ENCODE measurements around the gene FOXP4.
"Not testable (repeated sequence)": the region's sequence is repeated elsewhere in the genome, so short reads cannot be mapped to it uniquely, and the experiment has no call there.

FOXP4 gene

GRCh38 chr6:41602422-41602743 is 56.2 kb downstream of the FOXP4 start:
- DNase-seq = no peak

DNA sequence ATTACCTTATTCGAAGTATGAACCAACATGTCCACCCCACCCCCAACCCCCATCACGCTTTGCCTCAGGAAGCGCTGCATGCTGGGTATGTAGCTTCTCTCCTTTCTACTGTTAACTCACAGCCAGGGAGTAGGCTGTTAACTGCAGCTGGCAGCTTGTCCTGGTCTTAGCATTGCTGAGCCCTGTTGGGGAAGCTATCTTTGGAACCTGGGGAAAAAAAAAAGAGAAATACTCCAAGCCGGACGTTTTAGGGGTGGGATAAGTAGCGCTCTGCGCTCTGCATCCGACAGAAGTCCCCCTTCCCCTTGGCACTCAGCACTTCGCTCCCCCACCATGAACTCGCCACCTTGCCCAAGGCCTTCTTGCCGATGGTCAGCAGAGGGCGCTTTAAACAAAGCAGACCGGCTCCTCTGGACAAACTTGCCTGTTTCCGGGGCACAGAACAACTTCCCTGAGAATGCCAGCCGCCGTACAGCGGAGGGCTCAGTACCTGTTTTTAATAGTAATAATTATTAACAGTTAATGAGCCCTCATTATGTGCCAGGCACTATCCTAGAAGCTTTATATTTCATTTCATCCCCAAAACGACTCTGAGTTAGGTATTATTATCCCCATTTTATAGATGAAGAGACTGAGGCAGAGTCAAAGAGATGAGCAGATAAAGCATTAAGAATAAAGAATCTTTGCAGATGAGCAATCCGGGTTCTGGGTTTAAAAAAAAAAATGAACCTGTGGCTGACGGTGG is 56.9 kb downstream of the FOXP4 start:
- peak; percentile 82 for DNase-seq

- DNase-seq = no peak
Observed at GRCh38 chr6:41604006-41604405, 57.8 kb downstream of the FOXP4 start.

DNA sequence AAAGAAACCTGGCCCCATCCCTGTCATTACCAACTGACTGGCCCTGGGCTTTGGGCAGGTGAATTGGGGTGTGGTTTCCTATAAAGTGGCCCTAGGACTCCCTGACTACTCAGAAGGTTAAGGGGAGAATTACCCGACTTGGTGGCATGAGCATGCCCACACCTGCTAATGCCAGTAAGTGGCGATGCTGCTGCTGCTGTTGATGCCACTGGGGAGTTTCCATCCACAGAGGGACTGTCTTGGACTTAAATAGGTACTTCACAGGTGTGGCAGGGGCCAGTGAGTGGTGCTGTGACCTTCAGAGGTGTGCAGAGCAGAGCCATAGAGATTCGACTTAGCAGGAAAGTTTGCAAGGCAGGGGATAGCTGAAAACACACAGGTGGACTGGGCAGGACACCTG is 59.5 kb downstream of the FOXP4 start:
- DNase-seq = no peak

DNA sequence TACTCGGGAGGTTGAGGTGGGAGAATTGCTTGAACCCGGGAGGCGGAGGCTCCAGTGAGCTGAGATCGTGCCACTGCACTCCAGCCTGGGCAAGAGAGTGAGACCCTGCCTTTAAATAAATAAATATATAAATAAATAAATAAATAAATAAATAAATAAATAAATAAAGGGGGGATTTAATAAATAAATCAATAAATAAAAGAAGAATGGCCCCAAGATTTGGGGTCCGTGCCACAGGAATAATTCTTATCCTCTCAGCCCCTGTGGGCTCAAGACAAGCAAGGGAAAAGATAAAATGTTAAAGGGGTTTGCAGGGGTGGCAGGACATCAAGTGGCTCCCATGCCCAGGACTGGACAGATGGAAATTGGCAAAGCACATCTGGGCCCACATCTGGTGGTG is 60.9 kb downstream of the FOXP4 start:
- DNase-seq = no peak

DNA sequence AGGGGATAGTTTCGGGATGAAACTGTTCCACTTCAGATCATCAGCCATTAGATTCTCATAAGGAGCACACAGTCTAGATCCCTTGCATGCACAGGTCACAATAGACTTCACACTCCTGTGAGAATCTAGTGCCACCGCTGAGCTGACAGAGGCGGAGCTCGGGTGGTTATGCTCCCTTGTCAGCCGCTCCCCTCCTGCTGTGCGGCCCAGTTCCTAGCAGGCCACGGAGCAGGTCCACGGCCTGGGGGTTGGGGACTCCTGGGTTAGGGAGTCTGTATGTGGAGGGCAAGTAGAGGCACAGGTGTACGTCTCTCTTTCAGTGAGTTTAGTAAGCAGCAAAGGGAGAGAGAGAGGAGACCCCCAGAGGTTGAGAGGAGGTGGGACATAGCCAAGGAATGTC is 61.6 kb downstream of the FOXP4 start:
- DNase-seq = no peak

DNA sequence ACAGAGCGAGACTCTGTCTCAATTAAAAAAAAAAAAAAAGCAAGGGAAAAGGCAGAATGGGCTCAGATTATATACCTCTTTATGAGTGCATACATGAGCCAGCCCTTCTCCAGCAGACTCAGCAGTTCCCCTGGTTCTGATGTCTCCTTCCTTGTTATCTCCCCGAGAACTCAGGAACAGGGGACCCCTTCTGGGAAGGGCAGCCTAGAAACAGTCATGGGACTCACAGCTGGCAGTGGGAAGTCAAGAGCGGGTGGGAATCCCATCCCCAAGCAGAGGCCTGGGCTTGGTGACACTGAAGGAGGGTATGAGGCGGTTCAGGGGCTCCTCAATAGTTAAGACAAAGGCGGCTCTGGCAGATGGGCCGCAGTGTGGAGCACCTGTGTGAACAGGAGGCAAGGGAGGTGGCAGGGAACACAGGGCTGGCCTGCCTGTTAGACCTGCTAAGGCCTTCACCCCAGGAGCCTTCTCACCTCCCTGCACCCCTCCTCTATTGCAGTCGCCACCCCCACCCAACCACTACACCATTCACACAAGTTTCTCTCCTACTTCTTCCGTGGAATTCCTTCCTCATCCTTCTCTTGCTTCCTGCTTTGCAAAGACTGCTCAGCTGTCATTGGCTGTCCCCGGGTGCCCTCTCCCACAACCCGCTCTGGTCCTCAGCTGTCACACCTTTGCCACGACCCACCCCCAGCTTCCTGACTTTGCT is 62.4 kb downstream of the FOXP4 start:
- DNase-seq = no peak

DNA sequence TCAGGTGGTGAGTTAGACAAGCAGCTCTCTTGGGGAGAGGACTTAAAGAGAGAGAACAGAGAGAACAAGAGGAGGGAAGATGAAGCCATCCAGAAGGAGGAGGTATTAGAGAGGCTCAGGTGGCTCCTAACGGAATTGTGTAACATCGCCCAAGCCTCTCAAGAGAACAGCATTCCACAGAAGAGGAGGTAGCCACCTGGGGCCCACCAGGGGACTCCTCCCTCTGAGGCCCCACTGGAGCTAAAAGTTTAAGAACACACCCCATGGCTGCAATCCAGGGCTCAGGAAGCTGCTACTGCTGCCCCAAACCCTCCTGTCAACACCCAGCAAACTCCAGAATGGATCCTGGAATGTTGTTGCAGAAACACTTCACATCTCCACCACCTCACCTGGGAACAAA is 68.5 kb downstream of the FOXP4 start:
- no peak for DNase-seq

GRCh38 chr6:41615311-41615710 is 69.1 kb downstream of the FOXP4 start:
- no peak for DNase-seq

DNA sequence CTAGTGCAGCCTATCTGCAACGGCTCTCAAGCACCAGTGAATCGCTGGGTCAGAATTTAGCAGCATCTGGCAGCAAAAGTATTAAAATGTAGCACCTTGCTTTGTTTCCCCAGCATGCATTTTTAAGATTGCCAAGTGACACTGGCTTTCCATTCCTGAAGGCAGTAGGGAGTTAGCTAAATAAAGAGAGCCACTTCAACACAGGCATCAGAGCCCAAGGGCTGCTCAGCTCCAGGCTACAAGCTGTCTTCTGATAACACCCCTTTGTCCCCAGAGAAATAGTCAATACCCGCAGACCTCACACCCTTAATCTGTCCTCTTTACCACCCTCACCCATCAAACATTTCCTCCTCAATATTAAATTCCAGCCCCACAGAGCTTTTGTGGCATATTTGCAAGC is 72.4 kb downstream of the FOXP4 start:
- DNase-seq = no peak

DNA sequence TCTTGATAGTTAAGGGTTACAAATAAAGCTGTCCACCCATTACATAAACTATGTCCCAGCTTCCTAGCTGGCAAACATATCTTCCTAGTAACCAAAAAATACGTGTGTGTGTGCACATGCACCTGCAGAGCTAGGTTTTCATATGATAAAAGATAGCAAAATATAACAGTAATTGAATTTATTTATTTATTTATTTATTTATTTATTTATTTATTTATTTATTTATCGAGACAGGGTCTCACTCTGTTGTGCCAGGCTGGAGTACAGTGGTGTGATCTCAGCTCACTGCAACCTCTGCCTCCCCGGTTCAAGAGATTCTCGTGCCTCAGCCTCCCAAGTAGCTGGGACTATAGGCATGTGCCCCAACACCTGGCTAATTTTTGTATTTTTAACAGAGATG is 73.0 kb downstream of the FOXP4 start:
- DNase-seq = not testable (repeated sequence)

DNA sequence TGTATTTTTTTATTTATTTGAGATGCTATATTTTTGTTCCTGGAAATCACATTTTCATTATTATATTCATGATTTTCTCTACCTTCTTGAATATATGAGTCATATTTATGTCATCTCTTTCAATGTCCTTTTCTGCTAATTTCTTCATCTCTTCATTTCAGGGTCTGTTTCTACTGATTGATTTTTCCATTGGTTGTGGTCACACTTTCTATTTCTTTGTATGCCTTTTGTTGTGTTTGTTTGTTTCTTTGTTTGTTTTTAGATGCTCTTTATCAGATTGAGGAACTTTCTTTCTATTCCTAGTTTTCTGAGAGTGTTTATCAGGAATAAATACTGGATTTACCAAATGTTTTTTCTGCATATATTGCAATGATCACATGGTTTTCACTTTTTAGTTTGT is 75.2 kb downstream of the FOXP4 start:
- DNase-seq = no peak

GRCh38 chr6:41621802-41622201 is 75.6 kb downstream of the FOXP4 start:
- DNase-seq = no peak

GRCh38 chr6:41622206-41622988 is 76.2 kb downstream of the FOXP4 start:
- no peak for DNase-seq

DNA sequence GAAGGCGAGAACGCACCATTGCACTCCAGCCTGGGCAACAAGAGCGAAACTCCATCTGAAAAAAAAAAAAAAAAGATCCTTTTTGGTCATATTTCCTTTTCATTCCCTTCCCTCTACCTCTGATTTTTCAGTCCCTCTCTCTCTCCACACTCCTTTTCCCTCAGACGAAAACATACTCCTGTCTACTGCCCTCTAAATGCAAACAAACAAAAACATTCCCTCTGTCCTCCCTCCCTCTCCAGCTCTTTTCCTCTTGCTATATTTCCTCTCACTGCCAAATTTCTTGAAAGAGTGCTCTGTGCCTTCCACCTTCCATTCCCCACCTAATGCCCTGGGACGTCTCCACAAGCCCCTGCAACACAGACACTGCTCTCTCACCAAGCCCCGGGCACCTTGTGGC is 77.1 kb downstream of the FOXP4 start:
- no peak for DNase-seq

DNA sequence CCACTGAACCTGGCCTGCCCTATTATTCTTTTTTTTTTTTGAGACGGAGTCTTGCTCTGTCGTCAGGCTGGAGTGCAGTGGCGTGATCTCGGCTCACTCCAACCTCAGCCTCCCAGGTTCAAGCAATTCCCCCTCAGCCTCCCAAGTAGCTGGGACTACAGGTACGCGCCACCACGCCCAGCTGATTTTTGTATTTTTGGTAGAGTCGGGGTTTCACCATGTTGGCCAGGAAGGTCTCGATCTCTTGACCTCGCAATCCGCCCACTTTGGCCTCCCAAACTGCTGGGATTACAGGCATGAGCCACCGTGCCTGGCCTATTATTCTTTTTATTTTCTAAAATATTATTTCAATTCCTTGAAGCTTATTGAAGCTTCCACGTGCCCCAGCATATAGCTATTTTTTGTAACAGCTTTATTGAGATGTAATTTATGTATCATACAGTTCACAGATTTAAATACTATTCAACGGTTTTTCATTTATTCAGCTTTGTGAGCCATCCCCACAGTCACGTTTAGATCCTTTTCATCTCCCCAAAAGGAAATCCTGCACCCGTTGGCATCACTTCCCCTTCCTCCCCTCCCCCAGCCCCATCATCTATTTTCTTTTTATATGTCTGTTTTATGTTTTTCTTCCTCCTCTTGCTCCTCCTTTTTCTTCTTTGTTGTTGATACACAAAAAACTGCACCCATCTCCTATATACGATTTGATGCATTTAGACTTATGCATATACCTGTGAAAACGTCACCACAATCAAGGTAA is 78.6 kb downstream of the FOXP4 start:
- no peak for DNase-seq

DNA sequence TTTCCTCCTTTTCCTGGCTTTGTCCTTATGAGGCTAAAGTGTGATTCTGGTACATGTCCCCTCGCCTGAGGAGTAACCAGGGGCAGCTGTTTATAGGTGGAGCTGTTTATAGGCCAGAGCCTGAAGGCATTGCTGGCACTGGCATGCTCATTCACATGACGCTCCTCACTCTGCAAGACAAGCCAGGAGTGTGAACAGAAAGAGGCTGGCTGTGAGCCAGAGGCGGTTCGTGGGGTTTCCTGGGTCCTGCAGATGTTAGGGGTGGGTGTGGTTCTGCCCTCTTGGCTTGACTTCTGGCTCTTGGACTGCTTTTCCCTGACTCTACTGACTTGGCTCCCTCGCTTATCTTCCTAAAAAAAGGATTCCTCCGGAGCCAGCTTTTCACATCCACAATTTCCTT is 79.3 kb downstream of the FOXP4 start:
- DNase-seq = no peak

GRCh38 chr6:41626022-41626421 is 79.8 kb downstream of the FOXP4 start:
- DNase-seq = no peak

DNA sequence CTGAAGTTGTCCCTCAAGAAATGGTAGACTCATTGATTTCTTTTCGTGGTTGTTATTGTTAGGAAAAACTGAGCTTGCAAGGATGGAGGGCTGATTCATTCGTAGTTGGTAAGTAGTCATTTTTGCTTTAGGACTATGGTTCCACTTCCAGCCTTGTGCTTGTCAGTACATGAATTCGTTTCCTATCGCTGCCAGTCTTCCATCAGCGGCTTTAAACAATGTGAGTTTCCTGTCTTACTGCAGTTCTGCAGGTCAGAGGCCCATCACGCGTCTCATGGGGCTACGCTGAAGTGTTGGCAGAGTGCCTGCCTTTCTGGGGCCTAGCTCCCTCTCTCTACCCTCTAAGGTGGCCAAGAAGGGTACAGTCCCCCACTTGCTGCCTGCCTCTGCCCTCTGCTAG is 80.7 kb downstream of the FOXP4 start:
- no peak for DNase-seq

GRCh38 chr6:41629128-41629527 is 82.9 kb downstream of the FOXP4 start:
- no peak for DNase-seq

GRCh38 chr6:41630069-41630468 is 83.9 kb downstream of the FOXP4 start:
- no peak for DNase-seq

DNA sequence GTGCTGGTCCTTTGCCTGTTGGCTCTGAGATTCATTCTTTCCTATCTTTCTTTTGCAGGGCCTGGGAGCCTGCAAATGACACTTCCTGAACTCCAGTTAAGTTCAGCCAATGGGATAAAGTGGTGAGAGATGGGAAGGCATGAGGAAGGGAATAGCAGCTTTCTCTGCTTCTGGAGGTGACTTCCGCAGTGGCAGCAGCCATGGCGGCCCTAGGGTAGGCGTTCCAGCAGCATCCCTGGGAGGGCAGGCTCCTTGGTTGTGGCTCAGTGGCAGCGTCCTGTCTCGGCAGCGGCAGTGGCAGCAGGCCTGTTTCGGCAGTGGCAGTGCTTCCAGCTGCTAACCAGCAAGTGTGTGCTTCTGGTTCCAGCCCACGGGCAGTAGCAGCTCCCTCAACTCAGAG is 84.8 kb downstream of the FOXP4 start:
- no peak for DNase-seq

DNA sequence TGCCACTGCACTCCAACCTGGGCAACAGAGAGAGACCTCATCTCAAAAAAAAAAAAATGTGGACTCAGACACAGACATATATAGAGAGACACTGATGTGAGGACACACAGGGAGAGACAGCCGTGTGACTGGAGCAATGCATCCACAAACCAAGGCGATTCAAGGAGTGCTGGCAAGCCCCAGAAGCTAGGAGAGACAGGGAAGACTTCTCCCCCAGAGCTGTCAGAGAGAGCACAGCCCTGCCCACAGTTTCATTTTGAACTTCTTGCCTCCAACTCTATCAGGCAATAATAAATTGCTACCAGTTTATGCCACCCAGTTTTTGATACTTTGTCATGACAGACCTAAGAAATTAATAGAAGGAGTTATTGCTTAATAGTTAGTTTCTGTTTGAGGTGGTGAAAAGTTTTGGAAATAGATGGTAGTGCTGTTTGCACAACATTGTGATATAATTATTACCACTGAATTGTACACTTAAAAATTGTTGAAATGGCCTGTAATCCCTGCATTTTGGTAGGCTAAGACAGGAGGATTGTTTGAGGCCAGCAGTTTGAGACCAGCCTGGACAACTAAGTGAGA is 87.0 kb downstream of the FOXP4 start:
- DNase-seq = no peak

Data from stimulated activated CD8-positive, alpha-beta memory T cell treated with anti-CD3 and anti-CD28 coated beads, Interleukin-4, amount 100 ng/mL, for 48 hours (primary cell).